Measurements from ENCODE around the gene VEGFA.

The VEGFA gene

GRCh38 chr6:43788301-43788700, 18.3 kb downstream of the VEGFA start:
- no peak for DNase-seq

- DNase-seq = no peak
Measured at GRCh38 chr6:43789447-43789846, 19.4 kb downstream of the VEGFA start.

- no peak for DNase-seq
Measured at GRCh38 chr6:43790031-43790430, 20.0 kb downstream of the VEGFA start.

- DNase-seq = no peak
Measured at GRCh38 chr6:43791745-43792422, 21.9 kb downstream of the VEGFA start.

- DNase-seq = no peak
Measured at GRCh38 chr6:43793154-43793874, 23.3 kb downstream of the VEGFA start.

GRCh38 chr6:43793875-43794242, 23.8 kb downstream of the VEGFA start:
- DNase-seq = no peak

- DNase-seq = no peak
Measured at GRCh38 chr6:43795421-43795820, 25.4 kb downstream of the VEGFA start.

GRCh38 chr6:43796168-43796567, 26.2 kb downstream of the VEGFA start:
- no peak for DNase-seq

GRCh38 chr6:43796903-43797890, 27.2 kb downstream of the VEGFA start:
- DNase-seq = no peak

- no peak for DNase-seq
Measured at GRCh38 chr6:43797919-43798318, 27.9 kb downstream of the VEGFA start.

GRCh38 chr6:43798688-43799444, 28.9 kb downstream of the VEGFA start:
- DNase-seq = no peak

GRCh38 chr6:43799551-43800297, 29.7 kb downstream of the VEGFA start:
- DNase-seq = no peak

- no peak for DNase-seq
Measured at GRCh38 chr6:43800298-43800623, 30.2 kb downstream of the VEGFA start.

- no peak for DNase-seq
Measured at GRCh38 chr6:43800746-43801494, 30.9 kb downstream of the VEGFA start.

GRCh38 chr6:43801495-43802181, 31.6 kb downstream of the VEGFA start:
- DNase-seq = no peak

- no peak for DNase-seq
Measured at GRCh38 chr6:43803055-43803782, 33.2 kb downstream of the VEGFA start.

- no peak for DNase-seq
Measured at GRCh38 chr6:43803783-43804549, 34.0 kb downstream of the VEGFA start.

- DNase-seq = no peak
Measured at GRCh38 chr6:43804550-43805223, 34.7 kb downstream of the VEGFA start.

- DNase-seq = no peak
Measured at GRCh38 chr6:43805699-43806042, 35.7 kb downstream of the VEGFA start.
